Pulmonary artery endothelial cell (primary cell): ENCODE data around the gene CKAP2L. TPM values are rescaled to one million over a fixed set of nuclear protein-coding genes. Genes with fewer than 3 reads are reported as not detected.
"Not testable (repeated sequence)": the region's sequence is repeated elsewhere in the genome, so short reads cannot be mapped to it uniquely, and the experiment has no call there.

Source experiments
- DNase-seq: peaks from one replicate; pipeline ENCODE4 v3.0.0-alpha.2; 2011; ENCODE audit warnings: low read depth, low spot score
- total RNA-seq: library from RNA; depleted of rRNA; stranded (reverse); fragments of >200 nt; gene quantifications from 2 replicates; pipeline ENCODE4 v1.2.3, GENCODE V29; 2014

Gene CKAP2L
- total RNA-seq, 1 donor from 2014 or later = 4.9 TPM

DNA sequence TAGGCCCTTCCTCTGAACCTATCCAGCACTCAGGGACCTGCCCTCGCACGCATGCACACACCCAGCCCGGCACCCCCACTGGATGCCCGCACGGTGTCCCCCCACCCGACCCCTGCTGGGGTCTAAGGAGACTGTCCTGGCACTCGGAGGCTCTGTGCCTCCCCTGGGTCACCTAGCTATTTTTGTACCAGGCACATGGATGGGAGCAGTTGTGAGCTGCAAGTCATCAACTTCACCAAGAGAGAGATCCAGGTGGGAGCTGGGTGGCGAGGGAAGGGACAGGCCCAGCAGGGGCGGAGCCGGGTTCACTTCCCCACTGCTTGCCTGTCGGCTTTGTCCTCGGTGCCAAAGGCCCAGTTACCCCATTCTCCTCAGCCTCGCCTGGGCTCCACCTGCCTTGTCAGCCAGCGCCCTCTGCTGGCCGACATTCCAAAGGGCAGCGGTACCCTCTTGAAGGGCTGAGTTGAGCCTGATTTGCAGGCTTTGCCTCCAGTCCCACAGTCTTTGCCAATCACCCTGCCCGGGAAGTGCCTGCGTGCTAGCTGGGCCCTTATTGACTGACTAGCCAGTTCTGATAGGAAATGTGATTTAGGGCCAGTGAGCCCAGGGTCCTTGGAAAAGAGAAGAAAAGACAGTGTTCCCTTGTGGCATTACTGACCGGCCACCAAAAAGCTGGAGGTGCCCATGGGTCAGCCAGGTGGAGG lies 37.8 kb downstream of the CKAP2L start:
- DNase-seq = peak; percentile 57

DNA sequence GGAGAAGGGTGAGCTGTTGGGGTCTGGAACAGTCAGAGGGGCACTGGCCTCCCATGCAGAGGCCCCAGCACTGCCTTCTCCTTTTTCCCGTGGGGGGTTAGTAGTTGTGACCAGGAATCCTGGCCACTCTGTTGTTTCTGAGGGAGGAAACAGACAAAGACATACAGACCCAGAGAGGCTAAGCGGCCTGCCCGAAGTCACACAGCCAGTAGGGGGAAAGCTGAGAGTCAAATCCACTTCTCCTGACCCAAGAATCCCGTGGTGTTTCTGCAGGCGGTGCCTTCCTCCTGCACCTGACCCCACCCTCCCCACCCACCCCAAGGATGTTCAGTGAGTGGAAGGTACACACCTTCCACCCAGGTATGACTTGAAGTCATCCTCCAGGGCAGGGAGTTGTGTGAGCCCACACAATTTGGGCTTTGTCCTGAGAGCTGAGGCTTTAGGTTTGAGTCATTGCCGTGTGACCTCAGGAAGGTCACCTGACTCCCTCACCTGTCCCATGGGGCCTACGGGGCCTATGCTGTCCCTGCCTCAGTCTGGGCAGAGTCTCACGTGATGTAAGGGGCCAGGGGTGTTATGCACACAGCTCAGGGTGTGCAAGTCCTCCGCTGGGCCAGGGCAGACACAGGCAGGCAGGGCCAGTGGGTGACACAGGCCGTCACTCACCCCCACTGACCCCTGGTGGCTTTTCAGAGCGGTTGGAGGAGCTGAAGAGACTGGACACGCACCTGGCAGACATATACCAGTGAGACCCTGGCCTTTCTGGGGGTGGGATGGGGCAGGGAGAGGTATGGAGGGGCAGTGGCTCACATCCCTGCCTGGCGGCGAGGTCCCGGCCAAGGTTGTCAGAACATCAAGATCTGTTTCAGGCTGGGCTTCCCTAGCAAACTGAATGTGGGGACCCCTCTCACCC lies 38.6 kb downstream of the CKAP2L start:
- no peak for DNase-seq

DNA sequence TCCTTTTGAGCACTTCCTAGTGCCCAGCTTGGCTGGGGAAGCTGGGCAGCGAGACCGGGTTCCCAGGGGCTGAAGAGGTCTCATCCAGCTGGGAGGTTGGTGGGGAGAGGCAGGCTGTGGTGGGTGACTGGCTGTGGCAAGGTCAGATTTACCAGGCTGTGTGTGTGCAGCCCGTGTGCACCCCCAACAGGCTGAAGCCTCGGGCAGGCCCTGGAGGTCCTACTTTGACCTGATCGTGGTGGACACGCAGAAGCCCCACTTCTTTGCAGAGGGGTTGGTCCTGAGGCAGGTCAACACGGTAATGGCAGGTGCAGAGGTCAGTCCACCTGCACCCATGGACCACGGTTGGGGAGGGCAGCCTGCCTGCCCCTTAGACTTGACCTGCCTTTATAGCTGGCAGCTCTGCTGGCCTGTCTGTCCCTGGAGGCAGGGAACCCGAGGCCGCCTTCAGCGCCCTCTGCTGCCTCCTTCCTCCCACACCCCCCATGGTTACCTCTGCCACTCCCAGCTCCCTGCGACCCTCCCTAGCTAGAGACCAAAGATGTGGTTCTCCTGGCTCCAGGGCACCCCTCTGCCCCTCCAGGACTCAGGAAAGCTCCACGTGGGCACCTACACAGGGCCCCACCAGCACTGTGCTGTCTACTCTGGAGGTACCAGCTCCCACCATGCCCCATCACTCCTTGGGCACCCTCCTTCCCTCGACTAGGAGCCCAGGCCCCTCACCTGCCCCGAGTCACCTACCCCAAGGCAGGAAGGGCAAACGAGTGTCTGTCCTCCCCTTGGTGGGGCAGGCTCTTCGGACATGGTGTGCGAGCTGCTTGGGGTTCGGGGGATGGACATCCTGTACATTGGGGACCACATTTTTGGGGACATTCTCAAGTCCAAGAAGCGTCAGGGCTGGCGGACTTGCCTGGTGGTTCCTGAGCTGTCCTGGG lies 39.6 kb downstream of the CKAP2L start:
- DNase-seq = no peak

DNA sequence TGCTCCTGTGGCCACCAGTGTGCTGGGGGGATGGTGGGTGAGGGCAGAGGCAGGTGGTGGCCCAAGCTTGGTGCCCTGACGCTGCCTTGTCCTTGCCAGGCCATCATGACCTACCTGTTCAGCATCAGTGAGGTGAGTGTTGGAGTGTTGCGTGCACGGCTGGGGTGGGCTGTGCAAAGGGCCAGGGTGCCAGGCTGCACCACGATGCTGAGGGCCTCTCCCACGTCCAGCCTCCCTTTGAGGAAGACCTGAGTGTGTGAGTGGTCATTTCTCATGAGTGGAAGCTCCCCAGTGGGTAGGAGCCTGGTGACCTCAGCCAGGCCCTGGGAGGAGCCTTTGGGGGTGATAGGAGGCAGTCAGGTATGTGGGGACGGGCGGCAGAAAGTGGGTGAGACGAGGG lies 40.4 kb downstream of the CKAP2L start:
- no peak for DNase-seq

DNA sequence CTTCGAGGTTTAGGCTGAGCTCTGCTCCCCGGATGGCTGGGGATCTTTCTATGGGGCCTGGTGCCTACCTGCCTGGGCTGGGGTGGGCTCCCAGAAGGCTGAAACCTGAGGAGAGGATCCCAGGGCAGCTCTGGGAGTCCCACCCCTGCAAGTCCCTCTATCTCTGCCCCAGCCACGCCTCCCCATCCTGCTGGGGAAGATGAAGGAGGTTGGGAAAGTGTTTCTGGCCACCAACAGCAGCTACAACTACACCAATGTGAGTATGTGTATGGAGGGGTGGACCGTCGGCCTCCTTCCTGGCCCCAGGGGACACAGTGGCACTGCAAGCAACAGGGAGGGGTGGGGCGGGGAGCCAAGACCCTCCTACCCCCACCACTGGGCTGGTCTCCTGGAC lies 40.9 kb downstream of the CKAP2L start:
- DNase-seq = no peak

DNA sequence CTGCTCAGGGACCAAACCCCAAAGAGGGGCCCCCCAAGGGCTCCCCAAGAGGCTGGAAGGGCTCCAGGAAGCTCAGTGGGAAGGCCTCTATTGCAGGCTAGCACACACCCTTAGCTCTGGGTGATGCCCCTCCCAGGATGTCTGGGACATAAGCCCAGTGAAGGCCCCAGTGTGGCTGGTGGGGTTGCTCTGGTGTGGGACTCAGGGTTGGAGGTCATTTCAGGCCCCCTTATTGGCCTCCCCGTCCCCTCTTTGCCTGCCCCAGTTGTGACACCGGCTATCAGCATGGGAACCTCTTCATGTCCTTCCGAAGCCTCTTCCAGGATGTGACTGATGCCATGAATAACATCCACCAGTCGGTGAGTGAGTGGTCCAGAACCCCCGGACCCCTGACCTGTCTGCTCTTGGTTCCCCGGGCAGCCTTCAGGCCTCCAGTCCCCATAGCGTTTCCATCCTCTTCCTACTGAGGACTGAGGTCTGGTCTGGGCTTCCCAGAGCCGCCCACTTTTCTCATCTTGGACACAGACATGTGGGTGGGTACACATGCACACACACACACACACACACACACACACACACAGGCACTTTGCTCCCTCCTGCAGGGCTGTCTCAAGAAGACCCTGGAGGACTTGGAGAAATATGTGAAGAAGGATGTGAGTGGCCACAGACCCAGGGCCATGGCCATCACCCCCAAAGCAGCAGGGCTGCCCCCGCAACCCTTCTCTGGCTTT lies 41.4 kb downstream of the CKAP2L start:
- DNase-seq = no peak

DNA sequence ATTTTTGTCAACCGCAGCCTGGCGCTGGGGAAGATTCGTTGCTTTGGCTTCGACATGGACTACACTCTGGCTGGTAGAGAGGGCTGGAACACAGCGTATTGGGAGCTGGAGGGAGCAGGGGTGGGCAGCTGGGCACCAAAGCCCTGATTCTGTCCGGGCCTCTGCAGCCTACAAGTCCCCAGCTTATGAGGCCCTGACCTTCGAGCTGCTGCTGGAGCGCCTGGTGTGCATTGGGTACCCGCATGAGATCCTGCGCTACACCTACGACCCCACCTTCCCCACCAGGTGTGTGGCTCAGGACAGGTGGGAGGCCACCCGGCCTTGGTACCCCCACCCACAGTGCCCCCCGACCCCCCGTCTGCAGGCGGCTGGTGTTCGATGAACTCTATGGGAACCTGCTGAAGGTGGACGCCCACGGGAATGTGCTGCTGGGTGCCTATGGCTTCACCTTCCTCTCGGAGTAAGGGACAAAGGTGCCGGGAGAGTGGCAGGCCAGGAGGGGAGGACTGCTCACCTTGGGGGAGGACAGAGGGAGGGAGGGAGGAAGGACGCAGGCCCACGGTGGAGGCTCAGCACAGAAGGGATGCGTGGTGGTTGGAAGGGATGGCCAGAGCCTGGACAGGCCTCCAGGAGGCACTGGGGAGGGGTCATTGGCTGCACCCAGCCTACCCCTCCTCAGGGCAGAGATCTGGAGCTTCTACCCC lies 42.4 kb downstream of the CKAP2L start:
- no peak for DNase-seq

DNA sequence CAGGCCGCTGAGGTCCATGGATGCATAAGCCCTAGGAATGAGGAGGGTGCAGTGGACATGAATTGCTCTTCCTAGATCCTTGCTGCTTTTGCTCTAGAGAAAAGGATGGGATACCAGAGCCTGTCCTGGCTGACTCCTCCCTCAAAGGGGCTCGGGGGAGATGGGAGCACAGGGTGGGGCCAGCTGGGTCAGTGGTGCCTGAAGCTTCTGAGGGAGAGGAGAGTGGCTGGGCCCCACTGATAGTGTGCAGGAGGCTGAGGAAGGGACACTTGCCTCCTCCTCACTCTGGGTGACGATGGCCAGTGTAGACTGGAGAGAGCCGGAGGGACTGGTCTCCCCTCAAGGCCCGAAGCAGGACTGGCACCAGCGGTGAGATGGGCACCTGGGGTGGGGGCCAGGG lies 43.6 kb downstream of the CKAP2L start, which contains the start of gene NT5DC4:
TSS of gene NT5DC4 (plus strand) at position 236 of the 400 bp plus-strand sequence. CDS start at position 296, 60 bp downstream.
- DNase-seq = no peak

DNA sequence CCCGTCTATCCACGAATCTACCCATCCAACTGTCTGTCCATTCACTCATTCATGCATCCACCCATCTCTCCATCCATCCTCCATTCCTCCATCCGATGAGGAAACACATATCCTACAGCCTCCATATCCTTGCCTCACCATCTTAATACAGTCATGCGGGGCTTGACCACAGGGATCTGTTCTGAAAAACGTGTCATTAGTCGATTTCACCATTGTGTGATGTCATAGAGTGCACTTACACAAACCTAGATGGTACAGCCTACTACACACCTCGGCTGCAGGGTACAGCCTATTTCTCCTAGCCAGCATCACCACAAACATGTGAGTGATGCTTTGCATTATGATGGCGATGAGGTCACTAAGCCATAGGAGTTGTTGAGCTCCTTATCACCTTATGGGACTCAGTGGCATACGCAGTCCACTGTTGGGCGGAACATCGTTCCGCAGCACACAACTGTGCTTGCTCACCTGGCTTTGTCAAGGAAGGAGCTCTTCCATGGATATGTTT lies 45.5 kb downstream of the CKAP2L start:
- no peak for DNase-seq

DNA sequence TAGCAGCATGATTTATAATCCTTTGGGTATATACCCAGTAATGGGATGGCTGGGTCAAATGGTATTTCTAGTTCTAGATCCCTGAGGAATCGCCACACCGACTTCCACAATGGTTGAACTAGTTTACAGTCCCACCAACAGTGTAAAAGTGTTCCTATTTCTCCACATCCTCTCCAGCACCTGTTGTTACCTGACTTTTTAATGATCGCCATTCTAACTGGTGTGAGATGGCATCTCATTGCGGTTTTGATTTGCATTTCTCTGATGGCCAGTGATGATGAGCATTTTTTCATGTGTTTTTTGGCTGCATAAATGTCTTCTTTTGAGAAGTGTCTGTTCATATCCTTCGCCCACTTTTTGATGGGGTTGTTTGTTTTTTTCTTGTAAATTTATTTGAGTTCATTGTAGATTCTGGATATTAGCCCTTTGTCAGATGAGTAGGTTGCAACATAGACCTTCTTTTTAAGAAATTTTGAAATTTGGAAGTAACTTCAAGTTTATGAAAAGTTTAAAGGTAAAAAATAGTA lies 47.5 kb downstream of the CKAP2L start:
- DNase-seq = not testable (repeated sequence)

DNA sequence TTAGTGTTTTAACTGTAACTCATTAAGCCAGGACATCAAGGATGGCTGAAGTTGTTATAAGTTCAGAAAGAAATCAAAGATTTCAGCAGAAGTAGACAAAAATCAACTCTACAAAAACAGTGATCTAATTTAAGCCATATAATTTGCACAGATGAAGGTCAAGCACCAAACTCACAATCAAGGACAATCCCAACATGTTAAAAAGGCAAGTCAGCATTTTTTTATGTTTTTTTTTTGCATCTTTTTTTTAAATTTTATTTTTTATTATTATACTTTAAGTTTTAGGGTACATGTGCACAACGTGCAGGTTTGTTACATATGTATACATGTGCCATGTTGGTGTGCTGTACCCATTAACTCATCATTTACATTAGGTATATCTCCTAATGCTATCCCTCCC lies 48.3 kb downstream of the CKAP2L start:
- not testable (repeated sequence) for DNase-seq

DNA sequence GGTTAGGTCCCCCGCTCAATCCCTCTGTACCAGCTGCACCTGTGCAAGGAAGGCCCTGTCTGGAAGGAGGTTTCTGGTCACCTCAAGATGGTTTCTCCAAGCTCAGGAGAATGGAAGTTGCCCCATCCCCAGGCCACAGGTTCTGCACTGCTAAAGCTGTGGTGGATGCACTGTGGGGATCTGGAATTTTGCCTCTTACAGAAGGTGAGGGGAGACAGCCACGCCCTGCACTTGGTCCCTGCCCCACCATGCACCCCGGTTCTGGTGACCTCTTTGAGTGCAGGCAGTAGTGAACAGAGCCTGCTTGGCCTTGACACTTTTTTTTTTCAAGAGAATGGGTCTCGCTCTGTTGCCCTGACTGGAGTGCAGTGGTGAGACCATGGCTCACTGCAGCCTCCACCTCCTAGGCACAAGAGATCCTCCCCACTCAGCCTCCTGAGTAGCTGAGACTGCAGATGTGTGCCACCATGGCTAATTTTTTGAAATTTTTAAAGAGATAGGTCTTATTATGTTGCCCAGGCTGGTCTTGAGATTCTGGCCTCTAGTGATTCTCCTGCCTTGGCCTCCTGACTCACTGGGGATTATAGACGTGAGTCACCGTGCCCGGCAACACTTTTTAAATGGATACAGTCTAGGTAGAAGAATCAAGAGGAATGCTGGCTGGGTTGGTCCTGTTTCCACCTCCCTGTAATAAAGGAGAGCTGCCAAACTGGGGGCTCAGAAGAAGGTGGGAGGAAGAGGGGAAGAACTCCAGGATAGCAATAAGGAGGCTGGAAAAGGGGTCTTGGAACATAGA lies 49.4 kb downstream of the CKAP2L start:
- no peak for DNase-seq

DNA sequence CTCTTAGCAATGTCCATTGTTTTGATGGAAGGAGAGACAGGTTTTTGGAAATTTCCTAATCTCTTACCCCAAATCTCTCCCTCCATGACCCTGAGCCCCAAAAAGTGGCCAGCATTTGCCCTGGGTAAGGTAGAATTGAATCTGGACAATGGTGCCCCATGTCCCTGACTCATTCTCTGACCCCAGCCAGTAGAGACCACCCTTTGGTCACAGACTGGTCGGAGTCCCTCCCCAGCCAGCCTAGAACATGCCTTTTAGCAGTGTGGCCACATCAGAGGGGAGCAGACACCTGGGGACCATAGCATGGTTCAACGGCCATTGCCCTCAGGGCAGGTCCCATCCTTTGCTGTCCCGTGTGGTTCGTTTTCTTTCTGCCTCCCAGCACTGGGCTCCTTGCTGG lies 50.1 kb downstream of the CKAP2L start:
- DNase-seq = no peak

DNA sequence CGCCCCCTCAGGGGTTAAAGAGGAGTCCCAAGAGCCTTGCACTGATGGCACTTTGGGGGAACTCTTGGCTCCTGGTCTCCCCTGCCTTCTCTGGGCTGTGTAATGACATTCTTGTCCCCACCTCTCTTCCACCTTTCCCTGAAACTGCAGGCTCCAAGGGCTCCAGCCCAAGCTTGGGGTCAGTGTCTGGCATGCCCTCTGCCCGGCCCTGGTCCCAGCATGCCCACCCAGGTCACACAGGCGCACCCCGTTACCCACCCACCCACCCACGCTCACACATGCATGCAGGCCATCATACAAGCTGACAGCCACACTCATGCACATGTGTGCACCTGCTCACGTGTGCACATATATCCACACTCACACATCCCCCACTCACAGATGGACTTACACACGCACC lies 50.5 kb downstream of the CKAP2L start:
- no peak for DNase-seq

DNA sequence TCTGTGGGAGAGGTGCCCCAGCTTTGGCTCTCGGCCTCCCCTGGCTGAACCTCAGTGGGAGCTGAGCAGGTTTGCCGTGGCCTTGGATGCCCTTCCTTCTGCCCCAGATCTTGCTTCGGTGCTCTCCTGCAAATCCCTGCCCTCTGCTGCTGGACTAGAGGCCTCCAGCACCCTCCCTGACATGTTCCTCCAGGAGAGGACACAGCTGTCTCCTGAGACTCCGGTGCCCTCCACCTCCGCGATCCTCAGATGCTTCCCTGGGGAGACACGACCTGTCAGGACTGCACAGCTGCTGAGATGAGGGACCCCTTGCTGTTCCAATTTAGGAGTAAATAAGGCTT lies 50.9 kb downstream of the CKAP2L start:
- DNase-seq = no peak

DNA sequence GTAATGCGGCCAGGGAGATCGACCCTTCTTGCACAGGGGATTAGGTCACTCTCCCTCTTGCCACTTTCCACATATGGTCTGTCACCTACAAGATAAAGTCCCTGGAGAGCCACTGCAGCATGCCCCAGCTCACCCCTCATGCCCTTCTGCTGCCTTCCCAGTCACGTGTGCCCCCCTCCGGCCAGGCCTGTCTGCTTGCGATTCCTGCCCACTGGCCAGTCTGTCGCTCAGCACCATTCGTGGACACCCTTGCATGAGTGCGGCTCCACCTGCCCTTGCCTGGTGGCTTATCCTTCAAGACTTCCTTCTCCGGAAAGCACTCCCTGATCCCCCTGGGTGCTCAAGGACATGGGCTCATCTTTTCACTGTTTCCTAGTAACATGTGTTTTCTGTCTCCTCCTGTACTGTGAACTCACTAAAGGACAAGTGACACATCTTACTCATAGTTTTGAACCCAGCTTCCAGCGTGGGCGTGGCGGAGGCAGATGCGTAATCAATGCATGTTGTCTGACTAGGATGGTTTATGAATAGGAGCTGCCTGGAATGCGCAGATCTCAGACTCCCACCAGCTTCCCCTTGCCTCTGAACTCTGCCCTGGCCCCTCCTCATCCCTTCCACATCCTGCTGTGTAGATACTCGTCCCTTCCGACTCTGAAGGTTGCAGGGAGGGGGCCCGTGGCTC lies 51.4 kb downstream of the CKAP2L start:
- DNase-seq = no peak

DNA sequence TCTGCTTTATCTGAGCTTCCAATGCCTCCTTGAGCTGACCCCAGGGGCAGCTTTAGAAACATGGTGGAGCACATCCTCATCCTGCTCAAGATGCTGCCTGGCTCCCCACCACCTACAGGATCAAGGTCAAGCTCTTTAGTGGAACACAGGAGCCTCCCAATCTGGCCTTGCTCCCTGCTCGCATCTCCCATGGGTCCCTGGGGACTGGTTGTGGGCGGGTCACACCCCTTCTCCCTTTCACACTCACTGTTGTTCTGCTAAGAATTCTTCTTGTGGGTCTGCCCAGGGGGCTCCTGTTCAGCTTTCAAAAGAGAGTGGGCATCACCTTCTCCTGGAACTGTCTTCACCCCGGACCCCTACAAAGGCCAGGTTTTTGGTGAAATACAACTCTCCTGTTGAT lies 51.9 kb downstream of the CKAP2L start:
- no peak for DNase-seq

DNA sequence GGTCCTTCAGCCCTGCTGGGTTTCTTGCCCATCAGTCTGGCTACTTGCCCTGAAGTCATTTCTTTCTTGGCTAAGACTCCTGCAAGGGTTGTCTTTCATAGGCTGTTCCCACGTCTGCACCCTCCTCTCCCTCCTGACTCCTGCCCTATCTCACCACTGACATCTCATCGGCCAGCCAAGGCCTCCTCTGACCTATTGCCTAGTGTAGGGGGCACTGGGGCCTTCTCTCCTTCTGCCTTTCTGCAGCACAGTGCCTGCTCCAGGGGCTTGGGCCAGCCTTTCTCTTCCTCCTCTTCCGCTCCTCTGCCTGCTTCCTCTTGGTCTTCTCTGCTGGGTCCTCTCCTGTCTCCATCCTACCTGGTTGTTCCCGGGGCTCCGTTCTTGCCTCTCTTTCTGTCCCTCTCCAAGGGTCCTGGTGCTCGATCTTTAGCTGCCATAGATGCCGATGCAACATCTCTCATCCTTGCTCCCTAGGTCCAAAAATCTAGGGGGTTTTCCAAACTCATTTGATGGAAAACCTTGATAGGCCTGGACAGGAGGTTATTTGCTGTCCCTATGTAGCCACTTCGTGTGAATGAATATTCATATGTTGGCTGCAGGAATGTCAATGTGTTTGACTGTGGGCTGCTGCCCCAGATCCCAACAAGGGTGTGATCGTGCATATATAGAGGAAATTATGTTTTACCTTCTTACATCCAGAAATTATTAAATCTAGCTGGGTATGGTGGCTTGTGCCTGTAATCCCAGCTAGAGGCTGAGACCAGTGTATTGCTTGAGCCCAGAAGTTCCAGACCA lies 53.3 kb downstream of the CKAP2L start:
- no peak for DNase-seq
